GM21723 (cell line): ENCODE data around the gene IL10.

Experiments
- ATAC-seq: cut with Tn5 transposase; IDR thresholded peaks from one replicate; pipeline ENCODE4 v1.9.1; 2021; ENCODE audit warnings: mild to moderate bottlenecking, moderate library complexity; ENCODE audit not compliant: unreplicated experiment

IL10 gene

GRCh38 chr1:206737729-206738201 is 34.5 kb downstream of the IL10 start:
- ATAC-seq = no peak

- no peak for ATAC-seq
These were observed 35.2 kb downstream of the IL10 start for GRCh38 chr1:206736878-206737728.

GRCh38 chr1:206735553-206736031 is 36.7 kb downstream of the IL10 start:
- ATAC-seq = no peak

- ATAC-seq = no peak
These were observed 37.7 kb downstream of the IL10 start for GRCh38 chr1:206734499-206735142.

GRCh38 chr1:206732992-206733391 is 39.3 kb downstream of the IL10 start:
- ATAC-seq = no peak

- ATAC-seq = no peak
These were observed 39.8 kb downstream of the IL10 start for GRCh38 chr1:206732508-206732907.

- no peak for ATAC-seq
These were observed 42.8 kb downstream of the IL10 start for GRCh38 chr1:206729507-206729906.

- ATAC-seq = no peak
These were observed 43.2 kb downstream of the IL10 start for GRCh38 chr1:206729050-206729449.

- no peak for ATAC-seq
These were observed 43.7 kb downstream of the IL10 start for GRCh38 chr1:206728697-206728987.

- ATAC-seq = no peak
These were observed 44.2 kb downstream of the IL10 start for GRCh38 chr1:206727981-206728696.

- no peak for ATAC-seq
These were observed 47.0 kb downstream of the IL10 start for GRCh38 chr1:206725109-206725963.

- no peak for ATAC-seq
These were observed 48.4 kb downstream of the IL10 start for GRCh38 chr1:206723805-206724472.

- ATAC-seq = no peak
These were observed 48.9 kb downstream of the IL10 start for GRCh38 chr1:206723462-206723804.

GRCh38 chr1:206722751-206723461 is 49.4 kb downstream of the IL10 start:
- ATAC-seq = no peak

GRCh38 chr1:206721454-206721853 is 50.8 kb downstream of the IL10 start:
- ATAC-seq = no peak

GRCh38 chr1:206719169-206719839 is 53.0 kb downstream of the IL10 start:
- ATAC-seq = no peak

- no peak for ATAC-seq
These were observed 54.7 kb downstream of the IL10 start for GRCh38 chr1:206717674-206717989.
